Keratinocyte (primary cell): ENCODE measurements around the gene SP5. TPM values are rescaled to one million over a fixed set of nuclear protein-coding genes. Genes with fewer than 3 reads are reported as not detected.

Experiments
- DNase-seq: peaks from one replicate; pipeline ENCODE4 v3.0.0-alpha.2; 2011; ENCODE audit warnings: low read depth, missing footprints, low spot score
- FAIRE-seq: peaks from 2 replicates; lab custom pipeline; 2011; peaks lifted over from hg19 to GRCh38; lab: Jason Lieb, UNC
- H2AFZ ChIP-seq: 2 replicates; pipeline ENCODE4 v1.6.0; 2012; ENCODE audit warnings: low read length, control low read depth, inconsistent platforms; ENCODE audit not compliant: control insufficient read depth
- H3K27ac ChIP-seq: 2 replicates; pipeline ENCODE4 v1.5.1; 2011; ENCODE audit warnings: low read length; ENCODE audit not compliant: control insufficient read depth, insufficient read depth
- H3K27me3 ChIP-seq: 3 replicates; pipeline ENCODE4 v1.6.0; 2011; ENCODE audit warnings: low read length; ENCODE audit not compliant: control insufficient read depth, insufficient read depth; ENCODE audit errors: extremely low read depth
- H3K36me3 ChIP-seq, 2 experiments: 2 replicates in 1 of 2; 3 replicates in 1 of 2; pipeline ENCODE4 v1.5.1; 2011; ENCODE audit warnings: low read length in 2 of 2, mild to moderate bottlenecking in 1 of 2; ENCODE audit not compliant: control insufficient read depth in 2 of 2, insufficient read depth in 2 of 2; ENCODE audit errors: extremely low read depth in 1 of 2
- H3K4me1 ChIP-seq: 3 replicates; pipeline ENCODE4 v1.5.1; 2011; ENCODE audit warnings: low read length; ENCODE audit not compliant: control insufficient read depth, insufficient read depth; ENCODE audit errors: extremely low read depth
- H3K4me2 ChIP-seq: 3 replicates; pipeline ENCODE4 v1.6.0; 2011; ENCODE audit warnings: low read depth, low read length; ENCODE audit not compliant: control insufficient read depth, insufficient read depth; ENCODE audit errors: extremely low read depth
- H3K4me3 ChIP-seq, 3 experiments: fragments of 200-600 bp in 1 of 3; sonication (generic) in 1 of 3; 2 replicates in 2 of 3; 3 replicates in 1 of 3; pipeline ENCODE4 v1.5.1; 2011 to 2016; ENCODE audit warnings: low read length in 3 of 3, mild to moderate bottlenecking in 3 of 3, control low read depth in 2 of 3, inconsistent platforms in 1 of 3, low read depth in 1 of 3, mixed read lengths in 1 of 3, mixed run types in 1 of 3, moderate library complexity in 1 of 3; ENCODE audit not compliant: control insufficient read depth in 2 of 3, insufficient read depth in 2 of 3; ENCODE audit errors: extremely low read depth in 1 of 3
- H3K79me2 ChIP-seq: 2 replicates; pipeline ENCODE4 v1.6.0; 2012; ENCODE audit warnings: low read length; ENCODE audit not compliant: control insufficient read depth, insufficient read depth
- H3K9ac ChIP-seq: 3 replicates; pipeline ENCODE4 v1.6.0; 2011; ENCODE audit warnings: low read length; ENCODE audit not compliant: control insufficient read depth, insufficient read depth; ENCODE audit errors: extremely low read depth
- H3K9me1 ChIP-seq: 3 replicates; pipeline ENCODE4 v1.6.0; 2011; ENCODE audit warnings: low read length; ENCODE audit not compliant: control insufficient read depth, insufficient read depth; ENCODE audit errors: extremely low read depth
- H3K9me3 ChIP-seq: 2 replicates; pipeline ENCODE4 v1.5.1; 2012; ENCODE audit warnings: low read depth, low read length; ENCODE audit not compliant: control insufficient read depth
- H4K20me1 ChIP-seq: 3 replicates; pipeline ENCODE4 v1.6.0; 2011; ENCODE audit warnings: low read length; ENCODE audit not compliant: control insufficient read depth, insufficient read depth; ENCODE audit errors: extremely low read depth
- CTCF ChIP-seq, 3 experiments: IDR thresholded peaks in 1 of 3; conservative IDR thresholded peaks in 1 of 3; optimal IDR thresholded peaks in 1 of 3; 2 replicates in 2 of 3; 3 replicates in 1 of 3; pipeline versions ENCODE3 to v1.5.1; 2011; ENCODE audit warnings: low read length in 3 of 3, mild to moderate bottlenecking in 3 of 3, moderate library complexity in 2 of 3, control low read depth in 1 of 3, inconsistent platforms in 1 of 3; ENCODE audit not compliant: insufficient read depth in 2 of 3; ENCODE audit errors: extremely low read depth in 1 of 3
- EZH2 ChIP-seq: IDR thresholded peaks from one replicate; pipeline ENCODE4 v1.6.1; 2012; ENCODE audit warnings: inconsistent platforms, mild to moderate bottlenecking, low read length, moderate library complexity
- dilution Hi-C: fragments of 300-500 bp; cut with MboI; formaldehyde crosslinking; loops from one replicate; pipeline ENCODE4 v1.7.0; 2020; ENCODE audit warnings: low sequenced_read_pairs; ENCODE audit not compliant: extremely low pct_ligation_motif_present
- polyA plus RNA-seq, 5 experiments: library from polyadenylated mRNA; depleted of rRNA in 3 of 5; stranded (reverse) in 3 of 5; stranded (forward) in 1 of 5; unstranded in 1 of 5; fragments of >200 nt; gene quantifications; 1 replicate in 1 of 5; 2 replicates in 3 of 5; 3 replicates in 1 of 5; pipeline versions ENCODE4 v1.2.1 to v1.2.3, GENCODE V29; 2011 to 2012; ENCODE audit warnings: missing spikeins in 2 of 5, low read depth in 1 of 5, low replicate concordance in 1 of 5

The SP5 gene
- polyA plus RNA-seq, 1 donor (not counting 4 experiments of a cell fraction or from before 2014, with no cell fraction given): not detected

GRCh38 chr2:170717599-170717963 is 2.4 kb downstream of the SP5 start:
- dilution Hi-C loops: no loop called here
- Histone ChIP-seq H3K9ac (no peak overlapping the region), H3K36me3 (no peaks in the 10 kb centered on the region), H3K4me1 (peaks cover 3% of the 10 kb centered on the region), H3K27ac (no peak overlapping the region), H4K20me1 (no peaks in the 10 kb centered on the region), H3K9me3 (no peaks in the 10 kb centered on the region), H3K9me1 (no peaks in the 10 kb centered on the region), H2AFZ (no peak overlapping the region), H3K79me2 (no peaks in the 10 kb centered on the region), H3K27me3 (peaks cover 67% of the 10 kb centered on the region), H3K4me2 (no peak overlapping the region), H3K4me3 (no peak overlapping the region)
- DNase-seq: no peak
- TF ChIP-seq EZH2: no peak
- no peak for TF ChIP-seq CTCF (optimal IDR thresholded peaks at IDR 0.05 in 1 of 3, IDR thresholded peaks at IDR 0.05 in 1 of 3, conservative IDR thresholded peaks at IDR 0.05 in 1 of 3; ENCODE audit: extremely low read depth in 1 of 3, insufficient read depth in 2 of 3, low read length in 3 of 3)
- FAIRE-seq: no peak

GRCh38 chr2:170717991-170718589 is 3.0 kb downstream of the SP5 start:
- DNase-seq: no peak
- Histone ChIP-seq H2AFZ (no peak overlapping the region), H3K27me3 (peaks cover 62% of the 10 kb centered on the region), H3K79me2 (no peaks in the 10 kb centered on the region), H3K36me3 (no peaks in the 10 kb centered on the region), H3K4me2 (no peak overlapping the region), H4K20me1 (no peaks in the 10 kb centered on the region), H3K9me1 (no peaks in the 10 kb centered on the region), H3K27ac (no peak overlapping the region), H3K4me1 (peaks cover 3% of the 10 kb centered on the region), H3K9ac (no peak overlapping the region), H3K9me3 (no peaks in the 10 kb centered on the region), H3K4me3 (no peak overlapping the region)
- dilution Hi-C loops: no loop called here
- no peak for FAIRE-seq
- TF ChIP-seq EZH2: no peak

GRCh38 chr2:170719810-170720209 is 4.7 kb downstream of the SP5 start:
- Histone ChIP-seq H3K9me1 (no peaks in the 10 kb centered on the region), H3K36me3 (no peaks in the 10 kb centered on the region), H2AFZ (no peak overlapping the region), H3K4me3 (no peak overlapping the region), H3K4me1 (peaks cover 3% of the 10 kb centered on the region), H4K20me1 (no peaks in the 10 kb centered on the region), H3K79me2 (no peaks in the 10 kb centered on the region), H3K9me3 (no peaks in the 10 kb centered on the region), H3K27me3 (peaks cover 45% of the 10 kb centered on the region), H3K27ac (no peak overlapping the region), H3K9ac (no peak overlapping the region), H3K4me2 (no peak overlapping the region)
- no peak for DNase-seq
- TF ChIP-seq CTCF (optimal IDR thresholded peaks at IDR 0.05 in 1 of 3, IDR thresholded peaks at IDR 0.05 in 1 of 3, conservative IDR thresholded peaks at IDR 0.05 in 1 of 3; ENCODE audit: extremely low read depth in 1 of 3, insufficient read depth in 2 of 3, low read length in 3 of 3) (no peak), EZH2 (no peak)
- dilution Hi-C loops: no loop called here
- FAIRE-seq: no peak
